ENCODE measurements around the gene ANXA7. TPM values are rescaled to one million over a fixed set of nuclear protein-coding genes. Genes with fewer than 3 reads are reported as not detected.

The ANXA7 gene
- total RNA-seq, result 106 TPM

DNA sequence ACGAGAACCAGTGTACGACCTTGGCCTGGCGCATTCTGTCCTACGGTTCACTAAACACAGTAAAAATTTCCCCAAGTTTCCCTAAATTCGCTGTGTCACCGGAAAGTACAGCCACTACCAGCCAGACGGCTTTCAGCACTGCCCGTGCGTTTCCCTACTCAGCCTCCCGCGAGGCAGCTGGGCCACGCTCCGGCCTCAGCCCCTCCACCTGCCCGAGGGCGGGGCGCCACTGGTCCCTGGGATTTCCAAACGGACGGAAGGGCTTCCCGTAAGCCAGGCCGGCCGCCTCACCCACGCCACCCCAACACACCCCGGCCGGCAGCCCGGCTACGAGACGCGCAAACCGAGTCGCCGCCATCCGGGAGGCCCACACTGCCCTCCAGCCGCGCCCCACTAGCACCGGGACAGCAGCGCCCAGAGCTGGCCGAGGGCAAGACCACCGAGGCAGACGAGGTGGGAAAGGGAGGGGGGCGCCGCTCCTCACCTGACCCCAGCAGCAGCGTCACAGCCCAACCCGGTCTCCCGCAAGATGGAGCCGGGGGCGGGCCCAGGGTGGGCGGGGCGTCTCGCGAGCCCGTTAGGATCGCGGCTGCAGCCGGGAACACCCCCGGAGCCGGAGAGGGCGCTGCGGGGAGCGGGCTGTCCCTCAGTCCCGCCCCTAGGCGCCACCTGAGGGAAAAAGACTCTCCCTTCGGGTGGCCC, at the start of gene ANXA7:
TSS of gene ANXA7 (minus strand) at position 531 of the 702 bp plus-strand sequence. CDS start 13,202 bp downstream, outside the sequence.
- Histone ChIP-seq H3K4me1 (ENCODE audit: insufficient read depth, low read length) (peaks cover 25% of the 10 kb centered on the region), H3K27me3 (ENCODE audit: insufficient read depth, low read length) (peaks cover 2% of the 10 kb centered on the region), H3K4me3 (ENCODE audit: low read length) (peak within 1 kb of the TSS; percentile 91), H3K9me3 (ENCODE audit: low read depth, low read length) (no peaks in the 10 kb centered on the region)

DNA sequence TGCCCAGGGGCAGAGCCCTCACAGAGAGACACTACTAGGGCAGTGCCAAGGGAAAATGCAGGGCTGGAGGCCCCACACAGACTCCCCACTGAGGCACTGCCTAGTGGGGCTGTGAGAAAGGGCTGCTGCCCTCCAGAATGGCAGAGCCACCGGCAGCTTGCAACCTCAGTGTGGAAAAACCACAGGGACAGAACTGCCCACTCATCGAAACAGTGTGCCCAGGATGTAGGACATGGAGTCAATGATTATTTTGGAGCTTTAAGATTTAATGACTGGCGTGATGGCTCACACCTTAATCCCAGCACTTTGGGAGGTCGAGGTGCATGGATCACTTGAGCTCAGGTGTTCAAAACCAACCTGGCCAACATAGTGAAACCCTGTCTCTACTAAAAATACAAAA, 47.0 kb upstream of the ANXA7 start:
- Histone ChIP-seq H3K9me3 (ENCODE audit: low read depth, low read length) (no peaks in the 10 kb centered on the region), H3K4me3 (ENCODE audit: low read length) (no peak overlapping the region), H3K27me3 (ENCODE audit: insufficient read depth, low read length) (no peaks in the 10 kb centered on the region), H3K4me1 (ENCODE audit: insufficient read depth, low read length) (no peaks in the 10 kb centered on the region)

DNA sequence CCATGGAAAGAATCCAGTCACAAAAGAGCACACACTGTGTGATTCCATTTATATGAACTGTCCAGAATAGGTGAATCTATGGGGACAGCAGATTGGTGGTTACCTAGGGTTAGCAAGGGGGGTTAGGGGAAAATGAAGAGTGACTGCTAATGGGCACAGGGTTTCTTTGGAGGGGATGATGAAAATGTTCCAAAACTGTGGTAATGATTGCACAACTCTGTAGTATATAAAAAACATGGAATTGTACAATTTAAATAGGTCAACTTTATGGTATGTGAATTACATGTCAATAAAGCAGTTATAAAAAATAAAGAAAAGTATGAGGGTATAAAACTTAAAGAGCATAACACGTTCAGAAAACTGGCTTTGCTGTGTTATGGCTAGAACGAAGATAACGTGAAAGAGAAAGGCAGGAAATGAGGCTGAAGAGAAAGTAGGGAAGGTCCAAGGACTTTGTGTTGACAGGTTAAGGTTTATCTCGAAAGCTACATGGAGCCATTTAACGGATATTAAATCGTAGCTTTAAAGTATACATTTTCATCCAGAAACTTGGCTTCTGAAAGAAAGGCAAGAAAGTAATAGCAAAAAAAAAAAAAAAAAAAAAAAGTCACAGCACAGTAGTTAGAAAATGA, 45.9 kb upstream of the ANXA7 start:
- no peaks in the 10 kb centered on the region for H3K27me3 ChIP-seq (ENCODE audit: insufficient read depth, low read length)
- no peaks in the 10 kb centered on the region for H3K4me1 ChIP-seq (ENCODE audit: insufficient read depth, low read length)
- no peak overlapping the region for H3K4me3 ChIP-seq (ENCODE audit: low read length)
- H3K9me3 ChIP-seq (ENCODE audit: low read depth, low read length), result no peaks in the 10 kb centered on the region

GRCh38 chr10:73456187-73456890, 42.5 kb upstream of the ANXA7 start:
- no peak overlapping the region for H3K4me3 ChIP-seq (ENCODE audit: low read length)
- H3K9me3 ChIP-seq (ENCODE audit: low read depth, low read length), result no peaks in the 10 kb centered on the region
- H3K4me1 ChIP-seq (ENCODE audit: insufficient read depth, low read length), result no peaks in the 10 kb centered on the region
- H3K27me3 ChIP-seq (ENCODE audit: insufficient read depth, low read length), result no peaks in the 10 kb centered on the region

- H3K4me1 ChIP-seq (ENCODE audit: insufficient read depth, low read length), result no peaks in the 10 kb centered on the region
- no peaks in the 10 kb centered on the region for H3K27me3 ChIP-seq (ENCODE audit: insufficient read depth, low read length)
- H3K4me3 ChIP-seq (ENCODE audit: low read length), result no peak overlapping the region
- no peaks in the 10 kb centered on the region for H3K9me3 ChIP-seq (ENCODE audit: low read depth, low read length)
These were observed 35.3 kb upstream of the ANXA7 start for GRCh38 chr10:73449113-73449512.

- Histone ChIP-seq H3K27me3 (ENCODE audit: insufficient read depth, low read length) (no peaks in the 10 kb centered on the region), H3K4me3 (ENCODE audit: low read length) (no peak overlapping the region), H3K9me3 (ENCODE audit: low read depth, low read length) (no peaks in the 10 kb centered on the region), H3K4me1 (ENCODE audit: insufficient read depth, low read length) (no peaks in the 10 kb centered on the region)
These were observed 34.5 kb upstream of the ANXA7 start for GRCh38 chr10:73448384-73448783.

DNA sequence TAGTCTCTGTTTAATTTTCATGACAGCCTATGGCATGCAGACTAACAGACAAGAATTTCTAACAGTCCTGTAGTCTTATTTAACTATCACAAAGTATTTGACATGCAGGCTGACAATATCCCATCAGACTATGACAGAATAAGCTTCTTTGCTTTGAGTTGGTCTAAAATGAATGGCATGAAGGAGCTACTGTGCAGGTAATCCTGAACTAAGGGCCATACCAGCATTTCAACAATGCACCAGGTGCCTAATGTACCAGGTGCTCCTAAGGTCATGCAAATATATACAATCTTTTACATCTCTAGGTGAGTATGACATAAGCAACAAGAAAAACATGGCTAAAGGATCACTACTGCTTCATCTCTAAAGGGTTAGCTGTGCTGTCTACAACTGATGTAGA, 33.1 kb upstream of the ANXA7 start:
- Histone ChIP-seq H3K4me3 (ENCODE audit: low read length) (no peak overlapping the region), H3K27me3 (ENCODE audit: insufficient read depth, low read length) (no peaks in the 10 kb centered on the region), H3K9me3 (ENCODE audit: low read depth, low read length) (no peaks in the 10 kb centered on the region), H3K4me1 (ENCODE audit: insufficient read depth, low read length) (no peaks in the 10 kb centered on the region)

DNA sequence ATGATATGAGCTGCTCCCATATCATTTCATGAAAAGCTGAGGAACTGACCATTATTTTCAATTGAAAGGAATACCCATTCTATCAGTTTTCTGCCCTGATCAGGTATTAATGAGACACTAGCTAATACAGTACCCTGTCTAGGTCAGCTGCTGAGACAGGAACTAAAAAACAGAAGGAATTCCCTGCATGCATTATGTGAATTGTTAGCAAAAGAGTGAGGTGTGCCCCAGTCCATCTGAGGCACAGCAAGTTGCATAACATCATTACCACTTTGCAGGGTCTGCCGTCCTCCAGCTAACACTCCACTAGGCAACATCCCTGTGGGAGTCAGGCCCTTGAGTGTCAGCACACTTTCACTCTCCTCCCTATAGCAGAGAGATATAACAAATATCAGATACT, 30.6 kb upstream of the ANXA7 start:
- no peaks in the 10 kb centered on the region for H3K4me1 ChIP-seq (ENCODE audit: insufficient read depth, low read length)
- H3K4me3 ChIP-seq (ENCODE audit: low read length), result no peak overlapping the region
- no peaks in the 10 kb centered on the region for H3K27me3 ChIP-seq (ENCODE audit: insufficient read depth, low read length)
- H3K9me3 ChIP-seq (ENCODE audit: low read depth, low read length), result no peaks in the 10 kb centered on the region

DNA sequence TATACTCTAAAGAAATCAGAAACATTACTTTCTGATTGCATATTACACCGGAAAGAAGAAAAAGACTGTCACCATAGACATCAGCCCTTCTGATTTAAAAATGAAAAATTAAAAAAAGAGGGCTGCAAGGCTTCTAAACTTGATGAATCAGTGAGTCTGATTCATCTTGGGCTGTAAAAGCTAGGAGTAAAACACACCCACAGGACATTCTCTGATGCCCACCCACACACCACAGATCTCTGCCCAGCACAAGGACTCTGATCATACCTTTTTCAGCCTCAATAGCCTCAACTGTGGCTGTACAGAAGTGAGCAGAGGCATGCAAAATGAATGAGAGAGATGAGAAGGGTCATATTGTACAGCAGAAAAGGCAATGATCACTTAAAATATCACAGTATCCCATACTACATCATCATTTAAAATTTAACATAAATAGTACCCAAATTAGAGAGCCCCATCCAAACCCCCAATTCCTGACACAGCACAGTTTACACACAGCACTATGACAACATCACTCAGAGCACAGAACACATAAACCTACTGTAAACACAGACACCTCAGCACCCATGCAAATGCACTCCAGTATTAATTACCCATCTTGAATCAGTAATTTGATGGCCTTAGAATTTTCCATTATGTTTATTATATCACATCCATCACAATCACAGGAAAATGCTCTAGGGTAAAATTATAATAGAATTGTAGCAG, 25.9 kb upstream of the ANXA7 start:
- Histone ChIP-seq H3K27me3 (ENCODE audit: insufficient read depth, low read length) (no peaks in the 10 kb centered on the region), H3K9me3 (ENCODE audit: low read depth, low read length) (no peaks in the 10 kb centered on the region), H3K4me3 (ENCODE audit: low read length) (no peak overlapping the region), H3K4me1 (ENCODE audit: insufficient read depth, low read length) (no peaks in the 10 kb centered on the region)

DNA sequence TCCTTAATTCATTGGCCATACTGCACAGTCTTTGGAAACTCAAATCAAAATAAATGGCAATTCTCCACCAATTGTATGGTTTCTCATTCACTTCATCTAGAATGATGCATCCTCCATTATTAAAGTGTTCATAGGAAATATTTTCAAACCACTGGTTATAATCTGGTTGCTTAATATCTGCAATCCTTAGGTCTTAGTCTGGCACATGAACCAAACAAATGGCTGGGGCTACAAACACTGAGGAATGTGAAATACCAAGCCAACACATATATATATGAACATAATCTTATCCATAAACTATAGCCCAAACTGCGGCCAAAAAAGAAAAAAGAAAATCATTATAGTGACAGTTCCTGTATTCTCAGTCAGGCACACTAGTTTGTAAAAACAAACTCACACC, 25.2 kb upstream of the ANXA7 start:
- no peaks in the 10 kb centered on the region for H3K9me3 ChIP-seq (ENCODE audit: low read depth, low read length)
- no peak overlapping the region for H3K4me3 ChIP-seq (ENCODE audit: low read length)
- H3K4me1 ChIP-seq (ENCODE audit: insufficient read depth, low read length), result no peaks in the 10 kb centered on the region
- no peaks in the 10 kb centered on the region for H3K27me3 ChIP-seq (ENCODE audit: insufficient read depth, low read length)

- Histone ChIP-seq H3K4me3 (ENCODE audit: low read length) (no peak within 1 kb of the TSS), H3K27me3 (ENCODE audit: insufficient read depth, low read length) (no peaks in the 10 kb centered on the region), H3K9me3 (ENCODE audit: low read depth, low read length) (no peaks in the 10 kb centered on the region), H3K4me1 (ENCODE audit: insufficient read depth, low read length) (peaks cover 5% of the 10 kb centered on the region)
These were observed 19.6 kb upstream of the ANXA7 start, which contains the start of gene MSS51 for GRCh38 chr10:73433538-73433867. TSS of gene MSS51 (minus strand) at chr10:73433561. CDS start at chr10:73428284, 5,277 bp downstream.

DNA sequence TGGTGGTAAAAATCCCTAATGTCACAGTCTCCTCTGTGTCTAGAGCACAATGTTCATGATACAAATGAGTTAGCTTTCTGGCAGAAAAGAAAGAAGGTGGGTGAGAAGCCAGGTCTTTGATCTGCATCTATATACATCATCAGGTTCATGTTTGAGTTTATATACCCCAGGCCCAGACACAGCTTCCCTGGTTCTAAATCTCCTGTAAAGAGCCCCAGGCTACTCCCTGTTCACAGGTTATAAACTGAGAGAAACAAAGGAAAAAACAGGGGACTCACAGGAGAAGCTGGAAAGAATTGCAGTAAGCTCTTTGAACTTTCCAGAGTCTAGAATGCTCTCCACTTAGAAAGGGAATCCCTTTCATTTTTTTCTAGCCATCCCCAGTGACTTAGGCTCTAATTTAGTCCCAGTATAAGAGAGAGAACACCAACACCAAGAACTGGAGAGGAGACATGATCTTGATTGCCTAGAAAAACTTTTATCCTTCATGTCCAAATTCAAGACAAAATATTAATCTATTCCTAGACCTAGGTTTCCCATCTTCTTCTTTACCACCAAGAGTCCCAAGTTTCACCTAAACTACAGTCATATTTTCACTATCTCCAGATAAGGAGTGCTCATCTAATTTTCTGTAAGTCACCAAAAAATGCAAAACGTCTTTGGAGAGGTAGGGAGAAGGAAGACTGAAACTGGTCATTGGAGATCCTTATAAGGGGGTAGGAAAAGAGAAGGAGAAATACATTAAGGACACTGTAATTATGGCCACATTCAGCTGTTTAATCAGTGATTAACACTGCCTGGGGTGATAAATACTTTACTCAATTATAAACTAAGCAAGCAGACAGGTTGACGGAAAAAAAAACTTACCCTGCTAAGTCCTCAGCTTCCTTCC, 19.0 kb upstream of the ANXA7 start:
- peaks cover 5% of the 10 kb centered on the region for H3K4me1 ChIP-seq (ENCODE audit: insufficient read depth, low read length)
- H3K27me3 ChIP-seq (ENCODE audit: insufficient read depth, low read length), result no peaks in the 10 kb centered on the region

DNA sequence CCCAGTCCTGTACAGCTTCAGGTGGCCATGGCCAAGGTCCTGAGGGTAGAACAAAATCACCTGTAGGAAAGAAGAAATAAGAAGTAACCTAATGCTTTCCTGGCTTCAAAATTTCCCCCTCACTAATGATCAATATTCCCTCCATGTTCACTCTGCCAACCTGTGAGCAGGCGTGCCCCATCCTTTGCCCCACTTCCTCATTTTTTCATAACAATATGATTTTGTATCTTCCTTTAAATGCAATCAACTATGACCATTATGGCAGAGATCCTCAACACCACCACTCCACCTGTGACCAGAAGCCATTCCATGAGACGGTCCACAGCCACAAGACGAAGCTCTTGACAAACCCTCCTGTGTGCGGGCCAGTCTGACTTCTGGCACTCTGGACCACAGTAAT, 12.5 kb upstream of the ANXA7 start:
- H3K27me3 ChIP-seq (ENCODE audit: insufficient read depth, low read length), result no peaks in the 10 kb centered on the region
- H3K4me3 ChIP-seq (ENCODE audit: low read length), result no peak overlapping the region
- H3K4me1 ChIP-seq (ENCODE audit: insufficient read depth, low read length), result no peaks in the 10 kb centered on the region
- no peaks in the 10 kb centered on the region for H3K9me3 ChIP-seq (ENCODE audit: low read depth, low read length)

More for the DNA sequence above, 19.0 kb upstream of the ANXA7 start:
- Histone ChIP-seq H3K4me3 (ENCODE audit: low read length) (no peak overlapping the region), H3K9me3 (ENCODE audit: low read depth, low read length) (no peaks in the 10 kb centered on the region)

DNA sequence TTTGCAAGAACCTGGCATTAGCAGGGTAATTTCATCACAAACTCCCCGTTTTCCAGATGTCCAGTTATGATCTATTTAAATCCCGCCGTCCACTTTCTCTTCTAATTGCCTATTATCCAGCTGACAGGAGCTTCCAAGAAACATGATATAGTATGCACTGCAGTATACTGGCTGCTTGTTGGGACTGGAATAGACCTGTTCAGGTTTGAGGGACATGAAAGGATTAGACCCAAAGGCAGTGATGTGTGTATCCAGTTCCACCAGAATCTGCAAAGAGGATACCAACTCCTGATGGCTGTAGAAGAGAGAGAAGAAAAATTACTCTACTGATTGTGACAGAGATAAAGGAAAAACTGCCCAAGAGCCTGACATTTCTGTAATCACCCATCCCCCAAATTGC, 10.6 kb upstream of the ANXA7 start:
- Histone ChIP-seq H3K27me3 (ENCODE audit: insufficient read depth, low read length) (no peaks in the 10 kb centered on the region), H3K4me1 (ENCODE audit: insufficient read depth, low read length) (no peaks in the 10 kb centered on the region), H3K4me3 (ENCODE audit: low read length) (no peak overlapping the region), H3K9me3 (ENCODE audit: low read depth, low read length) (no peaks in the 10 kb centered on the region)

Data from mononuclear cell (primary cell).